Measurements from ENCODE around the gene SPEM2. TPM values are rescaled to one million over a fixed set of nuclear protein-coding genes. Genes with fewer than 3 reads are reported as not detected.

SPEM2 gene
- total RNA-seq, 1 donor from 2014 or later: not detected

DNA sequence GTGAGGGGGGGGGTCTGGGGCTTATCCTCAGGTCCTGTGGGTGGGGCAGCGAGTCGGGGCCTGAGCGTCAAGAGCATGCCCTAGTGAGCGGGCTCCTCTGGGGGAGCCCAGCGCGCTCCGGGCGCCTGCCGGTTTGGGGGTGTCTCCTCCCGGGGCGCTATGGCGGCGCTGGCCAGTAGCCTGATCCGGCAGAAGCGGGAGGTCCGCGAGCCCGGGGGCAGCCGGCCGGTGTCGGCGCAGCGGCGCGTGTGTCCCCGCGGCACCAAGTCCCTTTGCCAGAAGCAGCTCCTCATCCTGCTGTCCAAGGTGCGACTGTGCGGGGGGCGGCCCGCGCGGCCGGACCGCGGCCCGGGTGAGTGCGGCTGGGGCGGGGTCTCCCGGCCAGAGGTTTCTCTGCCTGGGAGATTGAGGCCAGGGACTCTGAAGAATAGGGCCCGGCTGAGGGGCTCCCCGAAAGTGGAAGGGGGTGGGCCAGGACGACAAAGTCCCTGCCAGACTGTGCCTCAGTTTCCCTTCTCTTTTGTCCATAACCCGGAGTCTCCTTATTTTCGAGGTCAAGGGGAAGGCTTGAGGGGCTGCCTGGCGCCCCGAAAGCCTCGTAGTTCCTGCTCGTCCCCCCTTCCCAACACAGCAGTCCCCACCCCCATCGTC lies 14.2 kb downstream of the SPEM2 start, which contains the start of gene FGF11:
Gene FGF11, plus strand, starts transcription at position 51 of the 651 bp plus-strand sequence. Its CDS starts 109 bp downstream, at position 160.
- Histone ChIP-seq H3K4me3 (ENCODE audit: low read depth, low read length) (peak within 1 kb of the TSS; percentile 57), H3K27me3 (ENCODE audit: control insufficient read depth, insufficient read depth, low read length) (no peaks in the 10 kb centered on the region), H3K36me3 (ENCODE audit: control insufficient read depth, insufficient read depth, low read length) (peaks cover 2% of the 10 kb centered on the region)
- FAIRE-seq: no peak
- no peak for DNase-seq (ENCODE audit: low read depth)
- TF ChIP-seq, protein P1, sequence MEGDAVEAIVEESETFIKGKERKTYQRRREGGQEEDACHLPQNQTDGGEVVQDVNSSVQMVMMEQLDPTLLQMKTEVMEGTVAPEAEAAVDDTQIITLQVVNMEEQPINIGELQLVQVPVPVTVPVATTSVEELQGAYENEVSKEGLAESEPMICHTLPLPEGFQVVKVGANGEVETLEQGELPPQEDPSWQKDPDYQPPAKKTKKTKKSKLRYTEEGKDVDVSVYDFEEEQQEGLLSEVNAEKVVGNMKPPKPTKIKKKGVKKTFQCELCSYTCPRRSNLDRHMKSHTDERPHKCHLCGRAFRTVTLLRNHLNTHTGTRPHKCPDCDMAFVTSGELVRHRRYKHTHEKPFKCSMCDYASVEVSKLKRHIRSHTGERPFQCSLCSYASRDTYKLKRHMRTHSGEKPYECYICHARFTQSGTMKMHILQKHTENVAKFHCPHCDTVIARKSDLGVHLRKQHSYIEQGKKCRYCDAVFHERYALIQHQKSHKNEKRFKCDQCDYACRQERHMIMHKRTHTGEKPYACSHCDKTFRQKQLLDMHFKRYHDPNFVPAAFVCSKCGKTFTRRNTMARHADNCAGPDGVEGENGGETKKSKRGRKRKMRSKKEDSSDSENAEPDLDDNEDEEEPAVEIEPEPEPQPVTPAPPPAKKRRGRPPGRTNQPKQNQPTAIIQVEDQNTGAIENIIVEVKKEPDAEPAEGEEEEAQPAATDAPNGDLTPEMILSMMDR (IDR thresholded peaks at IDR 0.05; ENCODE audit: insufficient read depth, low read length, severe bottlenecking): no peak

DNA sequence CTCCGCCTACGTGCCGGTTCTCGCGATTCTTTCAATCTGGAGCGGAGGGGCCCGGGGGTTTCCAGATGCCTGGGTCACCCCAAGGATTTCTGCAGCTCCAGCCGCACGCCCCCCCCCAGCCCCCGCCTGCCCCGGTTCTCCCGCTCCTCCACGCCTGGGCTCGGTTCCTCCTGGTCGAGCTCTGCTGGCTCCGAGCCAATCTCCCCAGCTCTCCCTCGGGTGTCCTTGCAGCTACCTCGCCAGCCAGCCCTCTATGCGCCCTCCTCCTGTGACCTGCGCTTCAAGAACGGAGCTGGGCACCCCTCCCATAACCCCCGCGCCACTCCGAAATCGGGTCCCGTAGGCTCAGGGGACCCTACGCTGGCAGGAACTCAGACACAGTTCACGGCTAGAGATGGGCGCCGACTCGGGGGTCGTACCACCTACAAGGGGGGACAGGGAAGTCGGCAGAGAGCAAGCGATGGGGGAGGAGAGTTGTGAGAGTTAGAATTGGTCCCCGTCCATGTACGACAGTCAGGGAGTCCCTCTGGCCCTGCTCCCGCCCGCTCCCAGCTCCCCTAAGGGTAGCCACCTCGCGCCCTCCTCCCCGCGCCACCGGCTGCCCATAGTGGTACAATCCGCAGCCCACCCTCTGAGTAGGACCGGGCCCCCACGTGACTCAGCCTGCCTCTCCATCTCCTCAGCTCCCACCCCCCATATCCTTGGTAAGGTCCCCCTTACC lies 14.9 kb downstream of the SPEM2 start:
- Histone ChIP-seq H3K4me3 (ENCODE audit: low read depth, low read length) (peak overlapping the region; percentile 57), H3K36me3 (ENCODE audit: control insufficient read depth, insufficient read depth, low read length) (peaks cover 2% of the 10 kb centered on the region), H3K27me3 (ENCODE audit: control insufficient read depth, insufficient read depth, low read length) (no peaks in the 10 kb centered on the region)
- DNase-seq (ENCODE audit: low read depth): peak; percentile 25
- no peak for FAIRE-seq
- TF ChIP-seq, protein P1 (IDR thresholded peaks at IDR 0.05; ENCODE audit: insufficient read depth, low read length, severe bottlenecking): no peak

DNA sequence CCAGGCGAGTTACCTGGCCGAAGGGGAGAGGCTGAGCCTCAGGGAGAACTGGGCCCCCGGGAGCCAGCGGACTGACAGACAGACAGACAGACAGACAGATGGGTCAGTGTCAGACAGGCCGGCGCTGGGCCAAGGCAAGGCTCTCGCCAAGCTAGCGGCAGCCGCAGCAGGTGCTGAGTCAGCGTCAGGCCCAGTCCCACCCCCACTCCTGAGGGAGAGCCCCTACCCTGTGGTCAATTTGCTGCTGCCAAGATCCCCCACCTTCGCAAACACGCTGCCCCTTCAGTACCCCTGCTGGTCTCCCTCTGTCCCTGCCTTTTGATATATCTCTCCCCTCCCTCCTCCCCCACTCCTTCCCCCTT lies 15.4 kb downstream of the SPEM2 start:
- peaks cover 2% of the 10 kb centered on the region for H3K36me3 ChIP-seq (ENCODE audit: control insufficient read depth, insufficient read depth, low read length)
- FAIRE-seq: no peak
- TF ChIP-seq, protein P1 (IDR thresholded peaks at IDR 0.05; ENCODE audit: insufficient read depth, low read length, severe bottlenecking): no peak
- peak; percentile 25 for DNase-seq (ENCODE audit: low read depth)
- peak overlapping the region; percentile 57 for H3K4me3 ChIP-seq (ENCODE audit: low read depth, low read length)
- H3K27me3 ChIP-seq (ENCODE audit: control insufficient read depth, insufficient read depth, low read length): no peaks in the 10 kb centered on the region

DNA sequence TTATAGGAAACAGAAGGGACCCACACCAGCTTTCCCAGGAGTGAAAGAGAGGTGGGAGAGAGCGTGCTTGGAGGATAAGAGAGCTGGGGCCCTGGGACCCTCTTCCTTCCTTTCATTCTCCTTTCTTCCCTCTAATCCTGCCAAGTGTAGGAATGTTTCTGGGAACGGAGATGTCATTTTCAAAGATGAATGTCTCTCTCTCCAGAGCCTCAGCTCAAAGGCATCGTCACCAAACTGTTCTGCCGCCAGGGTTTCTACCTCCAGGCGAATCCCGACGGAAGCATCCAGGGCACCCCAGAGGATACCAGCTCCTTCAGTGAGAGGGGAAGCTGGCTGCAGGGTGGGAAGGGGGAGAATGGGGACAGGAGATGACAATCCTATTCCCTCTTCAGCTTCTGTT lies 15.8 kb downstream of the SPEM2 start:
- no peak for DNase-seq (ENCODE audit: low read depth)
- H3K36me3 ChIP-seq (ENCODE audit: control insufficient read depth, insufficient read depth, low read length): peaks cover 2% of the 10 kb centered on the region
- H3K27me3 ChIP-seq (ENCODE audit: control insufficient read depth, insufficient read depth, low read length): no peaks in the 10 kb centered on the region
- FAIRE-seq: no peak
- TF ChIP-seq, protein P1 (IDR thresholded peaks at IDR 0.05; ENCODE audit: insufficient read depth, low read length, severe bottlenecking): no peak
- no peak overlapping the region for H3K4me3 ChIP-seq (ENCODE audit: low read depth, low read length)

DNA sequence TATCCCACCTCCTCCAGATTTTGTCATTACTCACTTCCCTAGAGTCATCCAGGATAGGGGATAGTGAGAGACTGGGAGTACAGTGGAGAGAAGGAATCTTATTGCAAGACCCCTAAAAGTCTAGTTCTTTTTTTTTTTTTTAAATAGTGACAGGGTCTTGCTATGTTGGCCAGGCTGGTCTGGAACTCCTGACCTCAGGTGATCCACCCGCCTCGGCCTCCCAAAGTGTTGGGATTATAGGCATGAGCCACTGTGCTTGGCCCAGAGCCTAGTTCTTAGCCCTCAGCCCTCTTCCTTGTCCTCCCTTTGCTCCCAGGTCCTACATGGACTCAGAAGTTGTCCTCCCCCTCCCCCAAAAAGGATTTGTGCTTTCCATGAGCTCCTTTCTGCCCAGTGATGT lies 16.7 kb downstream of the SPEM2 start:
- H3K27me3 ChIP-seq (ENCODE audit: control insufficient read depth, insufficient read depth, low read length): no peaks in the 10 kb centered on the region
- FAIRE-seq (no peak), DNase-seq (ENCODE audit: low read depth) (no peak)
- H3K36me3 ChIP-seq (ENCODE audit: control insufficient read depth, insufficient read depth, low read length): peaks cover 2% of the 10 kb centered on the region
- no peak overlapping the region for H3K4me3 ChIP-seq (ENCODE audit: low read depth, low read length)
- TF ChIP-seq, protein P1 (IDR thresholded peaks at IDR 0.05; ENCODE audit: insufficient read depth, low read length, severe bottlenecking): no peak

Data from bronchial epithelial cell (primary cell).